ENCODE results near the gene TADA2A.
A peak's percentile ranks its signal among the peaks of the same experiment; 100 is the strongest.

The TADA2A gene

GRCh38 chr17:37466471-37466870, 59.8 kb downstream of the TADA2A start:
- no peak for ATAC-seq
- Mint-ChIP-seq H3K27me3 (no peaks in the 10 kb centered on the region), H3K4me3 (no peak overlapping the region), H3K36me3 (peaks cover 51% of the 10 kb centered on the region), H3K27ac (no peak overlapping the region), H3K4me1 (no peaks in the 10 kb centered on the region), H3K9me3 (no peaks in the 10 kb centered on the region)

- no peaks in the 10 kb centered on the region for H3K9me3 Mint-ChIP-seq
- no peak for ATAC-seq
- peaks cover 57% of the 10 kb centered on the region for H3K36me3 Mint-ChIP-seq
- H3K27ac Mint-ChIP-seq, result no peak overlapping the region
- no peaks in the 10 kb centered on the region for H3K27me3 Mint-ChIP-seq
- no peaks in the 10 kb centered on the region for H3K4me1 Mint-ChIP-seq
- H3K4me3 Mint-ChIP-seq, result no peak overlapping the region
Measured at GRCh38 chr17:37470181-37470580, 63.5 kb downstream of the TADA2A start.

- no peaks in the 10 kb centered on the region for H3K27me3 Mint-ChIP-seq
- no peak overlapping the region for H3K4me3 Mint-ChIP-seq
- peaks cover 62% of the 10 kb centered on the region for H3K36me3 Mint-ChIP-seq
- no peak overlapping the region for H3K27ac Mint-ChIP-seq
- no peak for ATAC-seq
- H3K9me3 Mint-ChIP-seq, result no peaks in the 10 kb centered on the region
- H3K4me1 Mint-ChIP-seq, result no peaks in the 10 kb centered on the region
Measured at GRCh38 chr17:37475731-37476420, 69.2 kb downstream of the TADA2A start.

GRCh38 chr17:37476431-37477120, 69.9 kb downstream of the TADA2A start:
- ATAC-seq, result no peak
- Mint-ChIP-seq H3K27ac (no peak overlapping the region), H3K27me3 (no peaks in the 10 kb centered on the region), H3K9me3 (no peaks in the 10 kb centered on the region), H3K36me3 (peaks cover 55% of the 10 kb centered on the region), H3K4me1 (no peaks in the 10 kb centered on the region), H3K4me3 (no peak overlapping the region)

- ATAC-seq, result no peak
Measured at GRCh38 chr17:37478187-37478586, 71.5 kb downstream of the TADA2A start.

GRCh38 chr17:37479025-37479424, 72.3 kb downstream of the TADA2A start:
- H3K4me1 Mint-ChIP-seq, result no peaks in the 10 kb centered on the region
- ATAC-seq, result no peak
- H3K4me3 Mint-ChIP-seq, result no peak overlapping the region
- no peaks in the 10 kb centered on the region for H3K27me3 Mint-ChIP-seq
- H3K27ac Mint-ChIP-seq, result no peak overlapping the region
- H3K9me3 Mint-ChIP-seq, result no peaks in the 10 kb centered on the region
- peaks cover 37% of the 10 kb centered on the region for H3K36me3 Mint-ChIP-seq

More at GRCh38 chr17:37478187-37478586, 71.5 kb downstream of the TADA2A start:
- Mint-ChIP-seq H3K36me3 (peaks cover 44% of the 10 kb centered on the region), H3K27ac (no peak overlapping the region), H3K27me3 (no peaks in the 10 kb centered on the region), H3K4me3 (no peak overlapping the region), H3K9me3 (no peaks in the 10 kb centered on the region), H3K4me1 (no peaks in the 10 kb centered on the region)

GRCh38 chr17:37480427-37480826, 73.7 kb downstream of the TADA2A start:
- Mint-ChIP-seq H3K4me1 (no peaks in the 10 kb centered on the region), H3K36me3 (peaks cover 35% of the 10 kb centered on the region), H3K27me3 (no peaks in the 10 kb centered on the region), H3K4me3 (no peak overlapping the region), H3K9me3 (no peaks in the 10 kb centered on the region), H3K27ac (no peak overlapping the region)
- no peak for ATAC-seq

GRCh38 chr17:37481001-37481665, 74.4 kb downstream of the TADA2A start:
- H3K27ac Mint-ChIP-seq, result no peak overlapping the region
- H3K27me3 Mint-ChIP-seq, result no peaks in the 10 kb centered on the region
- H3K36me3 Mint-ChIP-seq, result peaks cover 28% of the 10 kb centered on the region
- H3K4me1 Mint-ChIP-seq, result no peaks in the 10 kb centered on the region
- ATAC-seq, result no peak
- H3K4me3 Mint-ChIP-seq, result no peak overlapping the region
- no peaks in the 10 kb centered on the region for H3K9me3 Mint-ChIP-seq

- Mint-ChIP-seq H3K27me3 (no peaks in the 10 kb centered on the region), H3K36me3 (peaks cover 14% of the 10 kb centered on the region)
- no peak for ATAC-seq
Measured at GRCh38 chr17:37483311-37484039, 76.8 kb downstream of the TADA2A start.

GRCh38 chr17:37485938-37486570, 79.4 kb downstream of the TADA2A start:
- no peaks in the 10 kb centered on the region for H3K27me3 Mint-ChIP-seq
- H3K4me1 Mint-ChIP-seq, result peaks cover 10% of the 10 kb centered on the region
- H3K9me3 Mint-ChIP-seq, result no peaks in the 10 kb centered on the region
- no peak overlapping the region for H3K4me3 Mint-ChIP-seq
- no peaks in the 10 kb centered on the region for H3K36me3 Mint-ChIP-seq
- H3K27ac Mint-ChIP-seq, result no peak overlapping the region
- ATAC-seq, result no peak

More at GRCh38 chr17:37483311-37484039, 76.8 kb downstream of the TADA2A start:
- no peaks in the 10 kb centered on the region for H3K4me1 Mint-ChIP-seq
- H3K27ac Mint-ChIP-seq, result no peak overlapping the region
- H3K9me3 Mint-ChIP-seq, result no peaks in the 10 kb centered on the region
- H3K4me3 Mint-ChIP-seq, result no peak overlapping the region

- no peaks in the 10 kb centered on the region for H3K27me3 Mint-ChIP-seq
- peak overlapping the region; percentile 95 for H3K4me3 Mint-ChIP-seq
- no peaks in the 10 kb centered on the region for H3K36me3 Mint-ChIP-seq
- H3K9me3 Mint-ChIP-seq, result no peaks in the 10 kb centered on the region
- no peak overlapping the region for H3K27ac Mint-ChIP-seq
- ATAC-seq, result no peak
- H3K4me1 Mint-ChIP-seq, result peaks cover 21% of the 10 kb centered on the region
Measured at GRCh38 chr17:37488009-37488604, 81.4 kb downstream of the TADA2A start.

GRCh38 chr17:37488607-37489196, 82.0 kb downstream of the TADA2A start:
- peak; percentile 13 for ATAC-seq
- Mint-ChIP-seq H3K4me3 (peak overlapping the region; percentile 95), H3K36me3 (no peaks in the 10 kb centered on the region), H3K9me3 (no peaks in the 10 kb centered on the region), H3K27me3 (no peaks in the 10 kb centered on the region), H3K27ac (peak overlapping the region; percentile 83), H3K4me1 (peaks cover 21% of the 10 kb centered on the region)

- peak within 1 kb of the TSS; percentile 83 for H3K27ac Mint-ChIP-seq
Measured at GRCh38 chr17:37489197-37490001, 82.7 kb downstream of the TADA2A start, which contains the start of gene DUSP14. DUSP14 (plus strand) TSS chr17:37489891; CDS start chr17:37512273, 22,382 bp downstream.

More at GRCh38 chr17:37489197-37490001, 82.7 kb downstream of the TADA2A start, which contains the start of gene DUSP14:
- Mint-ChIP-seq H3K4me1 (peaks cover 21% of the 10 kb centered on the region), H3K9me3 (no peaks in the 10 kb centered on the region), H3K36me3 (no peaks in the 10 kb centered on the region), H3K4me3 (peak within 1 kb of the TSS; percentile 95), H3K27me3 (no peaks in the 10 kb centered on the region)
- peak; percentile 93 for ATAC-seq

Data from stimulated activated memory B cell treated with anti-CD40 and anti-IgM and Interleukin-4, amounts not matched to agents 10 μg/mL and 1 μg/mL and 100 μg/mL, for 72 hours (primary cell).